Cardiac muscle cell (in vitro differentiated cells and primary cell): ENCODE results near the gene SLC52A1. TPM values are rescaled to one million over a fixed set of nuclear protein-coding genes. Genes with fewer than 3 reads are reported as not detected.

Experiments
- DNase-seq, 2 donors: peaks; one replicate each; pipeline versions ENCODE4 v3.0.0 to v3.0.0-alpha.2; 2010 to 2017; ENCODE audit warnings: low read depth in 1 of 2, low spot score in 1 of 2
- H3K27ac ChIP-seq: fragments of 200-600 bp; sonication (generic); 2 replicates; pipeline ENCODE4 v1.5.1; 2016
- H3K27me3 ChIP-seq: fragments of 200-600 bp; sonication (generic); 2 replicates; pipeline ENCODE4 v1.6.0; 2016; ENCODE audit warnings: control low read depth
- H3K36me3 ChIP-seq: fragments of 200-600 bp; sonication (generic); 2 replicates; pipeline ENCODE4 v1.5.1; 2016; ENCODE audit warnings: control low read depth
- H3K4me1 ChIP-seq: fragments of 200-600 bp; sonication (generic); 2 replicates; pipeline ENCODE4 v1.8.1; 2017; ENCODE audit warnings: low read depth, mild to moderate bottlenecking, mixed run types
- H3K4me3 ChIP-seq: fragments of 200-600 bp; sonication (generic); 2 replicates; pipeline ENCODE4 v1.5.1; 2016; ENCODE audit warnings: mild to moderate bottlenecking
- H3K9me3 ChIP-seq: fragments of 200-600 bp; sonication (generic); 2 replicates; pipeline ENCODE4 v1.5.1; 2017; ENCODE audit warnings: low read depth, mild to moderate bottlenecking, control low read depth
- polyA plus RNA-seq: library from polyadenylated mRNA; unstranded; fragments of >200 nt; fragmentation: Nextera tagmentation; extraction: Ambion mirVana; gene quantifications from 2 replicates; pipeline ENCODE4 v1.2.1, GENCODE V29; 2016
- total RNA-seq: library from RNA; depleted of rRNA; stranded (reverse); fragments of >200 nt; gene quantifications from 2 replicates; pipeline ENCODE4 v1.2.3, GENCODE V29; 2016
- TF ChIP-seq, protein P1 (sequence below): IDR thresholded peaks from 2 replicates; pipeline ENCODE4 v1.5.1; 2012; ENCODE audit warnings: low read depth, mild to moderate bottlenecking, low read length

Gene SLC52A1
- total and polyA plus RNA-seq, 2 experiments from 2014 or later, result not detected

- Histone ChIP-seq H3K27me3 (no peaks in the 10 kb centered on the region), H3K36me3 (no peaks in the 10 kb centered on the region), H3K9me3 (no peaks in the 10 kb centered on the region), H3K4me3 (no peak overlapping the region), H3K27ac (no peak overlapping the region), H3K4me1 (no peaks in the 10 kb centered on the region)
- DNase-seq, result no peak
- TF ChIP-seq, protein P1, sequence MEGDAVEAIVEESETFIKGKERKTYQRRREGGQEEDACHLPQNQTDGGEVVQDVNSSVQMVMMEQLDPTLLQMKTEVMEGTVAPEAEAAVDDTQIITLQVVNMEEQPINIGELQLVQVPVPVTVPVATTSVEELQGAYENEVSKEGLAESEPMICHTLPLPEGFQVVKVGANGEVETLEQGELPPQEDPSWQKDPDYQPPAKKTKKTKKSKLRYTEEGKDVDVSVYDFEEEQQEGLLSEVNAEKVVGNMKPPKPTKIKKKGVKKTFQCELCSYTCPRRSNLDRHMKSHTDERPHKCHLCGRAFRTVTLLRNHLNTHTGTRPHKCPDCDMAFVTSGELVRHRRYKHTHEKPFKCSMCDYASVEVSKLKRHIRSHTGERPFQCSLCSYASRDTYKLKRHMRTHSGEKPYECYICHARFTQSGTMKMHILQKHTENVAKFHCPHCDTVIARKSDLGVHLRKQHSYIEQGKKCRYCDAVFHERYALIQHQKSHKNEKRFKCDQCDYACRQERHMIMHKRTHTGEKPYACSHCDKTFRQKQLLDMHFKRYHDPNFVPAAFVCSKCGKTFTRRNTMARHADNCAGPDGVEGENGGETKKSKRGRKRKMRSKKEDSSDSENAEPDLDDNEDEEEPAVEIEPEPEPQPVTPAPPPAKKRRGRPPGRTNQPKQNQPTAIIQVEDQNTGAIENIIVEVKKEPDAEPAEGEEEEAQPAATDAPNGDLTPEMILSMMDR, result no peak
Measured at GRCh38 chr17:5069724-5070123, 34.5 kb upstream of the SLC52A1 start.

GRCh38 chr17:5068236-5068635, 33.0 kb upstream of the SLC52A1 start:
- no peak for DNase-seq
- Histone ChIP-seq H3K36me3 (no peaks in the 10 kb centered on the region), H3K27ac (no peak overlapping the region), H3K9me3 (no peaks in the 10 kb centered on the region), H3K4me3 (no peak overlapping the region), H3K4me1 (no peaks in the 10 kb centered on the region), H3K27me3 (no peaks in the 10 kb centered on the region)
- TF ChIP-seq, protein P1, result no peak

GRCh38 chr17:5065227-5065744, 30.1 kb upstream of the SLC52A1 start:
- Histone ChIP-seq H3K36me3 (no peaks in the 10 kb centered on the region), H3K9me3 (no peaks in the 10 kb centered on the region), H3K27me3 (no peaks in the 10 kb centered on the region), H3K27ac (no peak overlapping the region), H3K4me3 (no peak overlapping the region), H3K4me1 (no peaks in the 10 kb centered on the region)
- peak in 1 of 2 donors; percentile 24 for DNase-seq
- TF ChIP-seq, protein P1, result no peak

- H3K27ac ChIP-seq, result no peak overlapping the region
- no peak overlapping the region for H3K4me3 ChIP-seq
- H3K36me3 ChIP-seq, result no peaks in the 10 kb centered on the region
- DNase-seq, result no peak
- TF ChIP-seq, protein P1, result no peak
- H3K9me3 ChIP-seq, result no peaks in the 10 kb centered on the region
- H3K4me1 ChIP-seq, result no peaks in the 10 kb centered on the region
- no peaks in the 10 kb centered on the region for H3K27me3 ChIP-seq
Measured at GRCh38 chr17:5055543-5055942, 20.3 kb upstream of the SLC52A1 start.

DNA sequence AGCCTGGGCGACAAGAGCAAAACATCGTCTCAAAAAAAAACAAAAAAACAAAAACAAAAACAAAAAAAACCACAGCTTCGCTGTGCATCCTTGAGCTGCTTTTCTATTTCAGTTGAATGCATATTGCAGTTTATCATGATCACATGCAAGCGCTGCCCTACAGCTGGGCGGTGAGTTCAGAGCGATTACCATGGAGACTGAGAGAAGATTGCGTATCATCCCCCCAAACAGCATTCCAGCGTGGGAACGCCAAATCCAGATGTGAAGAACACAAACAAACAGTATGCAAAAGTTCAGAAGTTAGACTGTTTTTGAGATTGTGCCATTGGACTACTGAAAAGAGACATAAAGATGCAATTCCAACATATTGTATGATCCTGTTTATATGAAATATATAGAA, 15.1 kb upstream of the SLC52A1 start:
- no peak overlapping the region for H3K4me3 ChIP-seq
- peak in 1 of 2 donors; percentile 33 for DNase-seq
- H3K4me1 ChIP-seq, result no peaks in the 10 kb centered on the region
- no peak overlapping the region for H3K27ac ChIP-seq
- TF ChIP-seq, protein P1, result no peak
- no peaks in the 10 kb centered on the region for H3K36me3 ChIP-seq
- H3K9me3 ChIP-seq, result no peaks in the 10 kb centered on the region
- H3K27me3 ChIP-seq, result no peaks in the 10 kb centered on the region

GRCh38 chr17:5049314-5049841, 14.2 kb upstream of the SLC52A1 start:
- no peaks in the 10 kb centered on the region for H3K27me3 ChIP-seq
- peak overlapping the region; percentile 88 for H3K27ac ChIP-seq
- no peak for DNase-seq
- H3K36me3 ChIP-seq, result no peaks in the 10 kb centered on the region
- no peaks in the 10 kb centered on the region for H3K9me3 ChIP-seq
- H3K4me3 ChIP-seq, result no peak overlapping the region
- no peaks in the 10 kb centered on the region for H3K4me1 ChIP-seq
- TF ChIP-seq, protein P1, result no peak
